Right lobe of liver (tissue), 6 donors: Measurements from ENCODE around the gene SFRP5. TPM values are rescaled to one million over a fixed set of nuclear protein-coding genes. Genes with fewer than 3 reads are reported as not detected.

Experiments used
- ATAC-seq, 4 donors: fragments of 200-7000 bp; cut with Tn5 transposase; one replicate each; pipeline ENCODE4 v1.9.1; 2020; ENCODE audit warnings: mild to moderate bottlenecking in 4 of 4, moderate library complexity in 4 of 4
- DNase-seq, 3 donors: peaks; one replicate each; pipeline ENCODE4 v3.0.0-alpha.2; 2020
- H3K27ac ChIP-seq, 3 donors: fragments of 200-600 bp; one replicate each; pipeline ENCODE4 v1.8.0; 2022
- H3K27me3 ChIP-seq, 2 donors: fragments of 200-600 bp; one replicate each; pipeline ENCODE4 v1.8.0; 2022
- H3K36me3 ChIP-seq, 4 donors: fragments of 200-600 bp; sonication (generic) in 1 of 4; one replicate each; pipeline versions ENCODE4 v1.5.1 to v1.8.0; 2017 to 2022; ENCODE audit warnings: control low read depth in 1 of 4
- H3K4me1 ChIP-seq, 4 donors: fragments of 200-600 bp; sonication (generic) in 1 of 4; one replicate each; pipeline versions ENCODE4 v1.5.1 to v1.8.0; 2017 to 2022; ENCODE audit warnings: control low read depth in 1 of 4
- H3K4me3 ChIP-seq, 3 donors: fragments of 200-600 bp; one replicate each; pipeline ENCODE4 v1.8.0; 2022
- H3K9me3 ChIP-seq, 4 donors: fragments of 200-600 bp; sonication (generic) in 1 of 4; one replicate each; pipeline versions ENCODE4 v1.5.1 to v1.8.0; 2017 to 2022; ENCODE audit warnings: control low read depth in 1 of 4
- CTCF ChIP-seq, 4 donors: fragments of 200-600 bp in 3 of 4; fragments of 450-650 bp in 1 of 4; IDR thresholded peaks; one replicate each; pipeline versions ENCODE4 v1.5.1 to v1.8.0; 2016 to 2022; ENCODE audit warnings: antibody characterized with exemption in 4 of 4, mild to moderate bottlenecking in 2 of 4
- POLR2A ChIP-seq: fragments of 450-650 bp; IDR thresholded peaks from one replicate; pipeline ENCODE4 v1.6.1; 2017; ENCODE audit warnings: antibody characterized with exemption, mild to moderate bottlenecking
- WGBS: methylation state at CpG from one replicate; pipeline ENCODE4 v1.1.6; 2018; ENCODE audit warnings: low coverage, low lambda C conversion rate; ENCODE audit not compliant: insufficient coverage; ENCODE audit errors: missing lambda C conversion rate; 5-methylcytosine and 5-hydroxymethylcytosine counted together
- intact Hi-C, 2 donors: fragments of 100-400 bp; cut with DNase I; formaldehyde crosslinking; loops; one replicate each; pipeline versions ENCODE4 v1.11.2 to v1.14.1; 2022
- total RNA-seq, 6 experiments: library from RNA; depleted of rRNA in 2 of 6; stranded (reverse); fragments of >200 nt in 2 of 6; fragmentation: NEBNext Ultra II Directional in 3 of 6; extraction: Animal tissue kit (Norgen Biotek cat#: 25700) in 3 of 6; gene quantifications; one replicate each; pipeline versions ENCODE4 v1.1.0 to v1.2.4, GENCODE V29; 2016 to 2023
- donor health status: DM: no; HTN: yes; CAD: no.
- donor health status: DM: no; HTN: no; CAD: no.
- donor health status: DM: no; HTN: no; CAD: no.
- donor health status: DM: no; HTN: yes; CAD: no.
- donor health status: DM: no; HTN: yes; CAD: no.

Gene SFRP5
- total RNA-seq, 6 experiments from 2014 or later = 1.6 to 6.6 (median 4.5) TPM

DNA sequence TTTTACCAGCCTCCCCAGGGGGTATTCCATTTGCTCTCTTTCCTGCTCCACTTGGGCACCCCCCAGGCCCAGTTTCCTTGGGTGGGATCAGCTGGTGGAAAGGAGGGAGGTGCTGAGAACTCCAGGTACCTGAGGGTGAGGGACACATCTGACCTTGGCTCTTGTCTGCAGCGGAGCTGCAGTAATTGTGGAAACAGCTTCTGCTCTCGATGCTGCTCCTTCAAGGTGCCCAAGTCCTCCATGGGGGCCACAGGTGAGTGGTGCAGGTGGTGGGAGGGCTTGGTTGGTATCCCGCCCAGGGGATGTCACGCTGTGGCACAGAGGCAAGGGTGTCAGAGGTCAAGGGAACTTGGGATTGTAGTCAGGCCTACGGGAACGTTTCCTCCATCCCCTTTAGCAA lies 14.3 kb downstream of the SFRP5 start:
- DNase-seq = peak in 1 of 3 donors; percentile 37
- no peak for ATAC-seq
- peaks cover 0 to 75% (median 20%) of the 10 kb centered on the region in 4 donors for H3K36me3 ChIP-seq

DNA sequence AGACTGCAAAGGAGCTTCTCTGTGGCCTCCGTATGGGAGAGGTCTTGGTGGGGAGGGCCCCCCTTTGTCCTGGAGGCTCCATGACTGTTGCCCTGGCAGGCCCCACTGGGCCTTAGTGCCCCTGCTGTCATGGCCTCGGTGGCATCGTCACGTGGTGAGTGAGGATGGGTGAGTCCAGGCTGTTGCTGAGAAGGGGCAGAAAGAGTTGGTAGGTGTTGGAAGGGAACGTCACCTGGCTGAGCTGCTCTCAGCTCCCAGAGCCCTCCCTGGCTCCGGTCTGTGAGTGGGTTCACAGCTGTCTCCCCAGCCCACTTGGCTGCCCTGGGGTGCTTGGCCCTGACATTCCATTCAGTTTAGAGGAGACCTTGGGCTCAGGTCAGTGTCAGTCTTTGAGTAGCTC lies 16.1 kb downstream of the SFRP5 start:
- no CpG with 5 or more reads among the region's 6 CpGs for WGBS
- ATAC-seq (no peak), DNase-seq (peak in 1 of 3 donors; percentile 37)
- Histone ChIP-seq H3K27ac (no peak overlapping the region), H3K36me3 (peaks cover 7 to 84% (median 31%) of the 10 kb centered on the region in 4 donors), H3K4me3 (no peak overlapping the region), H3K4me1 (no peaks in the 10 kb centered on the region), H3K9me3 (no peaks in the 10 kb centered on the region), H3K27me3 (no peaks in the 10 kb centered on the region)
- no peak for TF ChIP-seq CTCF (IDR thresholded peaks at IDR 0.05)
- no peak for TF ChIP-seq POLR2A
- intact Hi-C loops = no loop called here

More for the DNA sequence above, 14.3 kb downstream of the SFRP5 start:
- WGBS = 72% methylated on average over 5 of the region's 6 CpGs
- H3K9me3 ChIP-seq = no peaks in the 10 kb centered on the region
- H3K27ac ChIP-seq = no peak overlapping the region
- intact Hi-C loops = no loop called here
- TF ChIP-seq CTCF (IDR thresholded peaks at IDR 0.05) = no peak
- no peak for TF ChIP-seq POLR2A
- no peaks in the 10 kb centered on the region for H3K27me3 ChIP-seq
- H3K4me3 ChIP-seq = no peak overlapping the region
- no peaks in the 10 kb centered on the region for H3K4me1 ChIP-seq

DNA sequence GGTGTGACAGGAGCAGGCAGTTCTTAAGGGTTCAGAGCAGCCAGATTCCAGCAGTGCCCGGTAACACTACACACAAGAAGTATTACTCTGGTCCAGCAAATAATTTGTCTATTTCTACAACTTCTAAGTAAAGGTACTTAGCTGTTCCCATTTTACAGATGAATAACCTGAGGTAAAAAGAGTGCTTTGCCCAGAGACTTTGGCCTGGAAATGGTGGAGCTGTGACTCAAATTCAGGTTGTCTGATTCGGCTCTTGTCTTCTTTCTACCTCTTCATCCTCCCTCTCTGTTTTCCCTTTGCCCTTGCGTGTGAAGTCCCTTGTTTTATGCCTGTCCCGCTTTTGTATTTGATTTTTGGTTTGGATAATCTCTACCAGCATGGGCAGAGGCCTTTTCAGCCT lies 17.1 kb downstream of the SFRP5 start:
- H3K4me1 ChIP-seq = no peaks in the 10 kb centered on the region
- H3K27me3 ChIP-seq = no peaks in the 10 kb centered on the region
- H3K4me3 ChIP-seq = no peak overlapping the region
- DNase-seq (no peak), ATAC-seq (no peak)
- no peak overlapping the region for H3K27ac ChIP-seq
- H3K36me3 ChIP-seq = peaks cover 7 to 88% (median 39%) of the 10 kb centered on the region in 4 donors
- no peak for TF ChIP-seq CTCF (IDR thresholded peaks at IDR 0.05)
- intact Hi-C loops = no loop called here
- 86% methylated on average over 3 of the region's 4 CpGs for WGBS
- H3K9me3 ChIP-seq = no peaks in the 10 kb centered on the region

GRCh38 chr10:97752956-97753355 lies 18.8 kb downstream of the SFRP5 start:
- Histone ChIP-seq H3K4me3 (no peak overlapping the region), H3K4me1 (no peaks in the 10 kb centered on the region), H3K27ac (no peak overlapping the region), H3K36me3 (peaks cover 7 to 98% (median 47%) of the 10 kb centered on the region in 4 donors), H3K27me3 (no peaks in the 10 kb centered on the region), H3K9me3 (no peaks in the 10 kb centered on the region)
- DNase-seq (peak in 1 of 3 donors; percentile 39), ATAC-seq (no peak)
- WGBS = no CpG with 5 or more reads among the region's 18 CpGs
- TF ChIP-seq POLR2A (no peak), CTCF (IDR thresholded peaks at IDR 0.05) (no peak)
- intact Hi-C loops = no loop called here

- DNase-seq (peak in 1 of 3 donors; percentile 31), ATAC-seq (peak in 1 of 4 donors; percentile 19)
- Histone ChIP-seq H3K4me1 (peaks cover 0 to under 1% (median 0%) of the 10 kb centered on the region in 4 donors), H3K27me3 (no peaks in the 10 kb centered on the region), H3K27ac (no peak overlapping the region), H3K4me3 (no peak overlapping the region), H3K9me3 (no peaks in the 10 kb centered on the region), H3K36me3 (peaks cover 7 to 95% (median 45%) of the 10 kb centered on the region in 4 donors)
- TF ChIP-seq POLR2A (no peak), CTCF (IDR thresholded peaks at IDR 0.05) (no peak)
- WGBS = 82% methylated on average over 10 of the region's 10 CpGs
- intact Hi-C loops = no loop called here
These were observed 23.7 kb downstream of the SFRP5 start for GRCh38 chr10:97748116-97748515.
